Measurements from ENCODE around the gene TIMM23B.
"Not testable (repeated sequence)": the region's sequence is repeated elsewhere in the genome, so short reads cannot be mapped to it uniquely, and the experiment has no call there.

TIMM23B gene

GRCh38 chr10:49941447-49942338, at the start of gene TIMM23B, which contains the start of gene PARG:
TIMM23B (plus strand) TSS chr10:49942053; CDS start chr10:49942195, 142 bp downstream.
PARG (minus strand) TSS chr10:49942027; CDS start chr10:49941725, 302 bp downstream.
- peak; percentile 86 for DNase-seq

- DNase-seq: not testable (repeated sequence)
These were observed 41.9 kb upstream of the TIMM23B start for GRCh38 chr10:49899999-49900398.

- not testable (repeated sequence) for DNase-seq
These were observed 41.4 kb upstream of the TIMM23B start for GRCh38 chr10:49900406-49900805.

GRCh38 chr10:49903829-49904228, 38.0 kb upstream of the TIMM23B start:
- DNase-seq: not testable (repeated sequence)

DNA sequence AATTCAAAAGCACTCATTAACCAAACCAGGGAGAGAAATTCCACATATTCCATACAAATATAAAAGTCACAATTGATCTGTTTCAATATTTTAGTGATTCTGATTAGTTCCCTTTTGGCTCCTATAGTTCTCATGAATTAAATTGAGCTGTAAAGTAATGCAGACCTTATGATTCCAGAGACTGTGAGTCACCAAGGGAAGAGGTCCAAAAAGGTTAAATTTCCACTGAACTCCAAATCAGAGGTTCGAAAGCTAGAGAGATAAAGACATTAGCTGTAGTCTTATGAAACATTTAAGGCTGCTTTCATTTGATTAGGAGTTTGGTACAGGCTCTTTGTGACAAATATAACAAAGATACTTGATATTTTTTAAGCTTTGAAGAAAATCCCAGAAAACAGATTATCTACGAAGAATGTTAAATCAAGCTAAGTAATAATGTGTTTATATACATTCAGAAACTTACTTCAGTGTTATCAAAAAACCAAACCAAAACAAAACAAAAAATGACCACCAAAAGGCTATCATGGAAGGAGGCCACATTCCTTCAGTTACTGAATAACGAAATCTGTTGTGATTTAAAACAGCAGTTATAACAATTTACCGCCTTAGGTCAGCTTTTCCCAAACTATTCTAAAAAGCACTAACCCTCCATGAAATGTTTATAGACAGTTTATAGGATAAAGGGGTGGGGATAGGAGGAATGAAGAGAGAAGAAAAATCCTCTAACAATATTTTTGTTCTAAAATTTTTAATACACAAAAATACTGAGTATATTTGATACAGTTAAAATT, 33.4 kb upstream of the TIMM23B start:
- not testable (repeated sequence) for DNase-seq

- not testable (repeated sequence) for DNase-seq
These were observed 31.6 kb upstream of the TIMM23B start for GRCh38 chr10:49910295-49910694.

- not testable (repeated sequence) for DNase-seq
These were observed 25.4 kb upstream of the TIMM23B start for GRCh38 chr10:49916451-49916850.

DNA sequence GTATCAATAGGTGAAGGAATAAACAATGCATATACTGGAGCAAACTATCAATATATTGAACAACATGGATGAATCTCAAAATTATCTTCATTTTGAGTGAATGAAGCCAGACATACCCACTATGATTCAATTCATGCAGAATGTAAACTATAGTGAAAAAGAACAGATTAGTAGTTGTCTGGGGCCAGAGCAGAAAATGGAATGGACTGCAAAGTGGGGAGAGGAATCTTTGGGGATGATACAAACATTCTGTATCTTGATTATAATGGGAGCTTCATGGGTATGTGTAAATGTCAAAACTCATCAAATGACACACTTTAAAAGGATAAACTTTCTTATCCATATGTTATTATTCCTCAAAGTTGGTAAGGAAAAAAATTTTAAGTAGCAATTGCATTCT, 23.9 kb upstream of the TIMM23B start:
- not testable (repeated sequence) for DNase-seq

DNA sequence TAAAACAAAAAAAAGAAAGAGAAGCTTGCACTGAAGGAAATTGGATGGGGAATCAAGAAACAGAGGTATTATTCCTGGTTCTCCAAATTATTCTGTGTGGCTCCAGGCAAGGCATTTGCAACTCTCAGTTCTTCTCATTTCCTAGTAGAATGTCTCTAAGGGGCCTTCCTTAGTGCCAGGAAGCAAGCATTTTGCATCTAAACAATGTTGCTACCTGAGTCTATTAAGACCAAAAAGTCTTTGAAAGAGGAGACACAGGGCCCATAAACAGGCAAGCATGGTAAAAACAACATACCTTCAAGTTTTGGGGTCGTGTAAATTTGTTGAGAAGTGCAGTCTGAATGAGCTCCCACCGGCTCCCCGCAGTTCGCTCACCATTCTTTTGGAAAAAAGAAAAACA, 19.8 kb upstream of the TIMM23B start:
- not testable (repeated sequence) for DNase-seq

DNA sequence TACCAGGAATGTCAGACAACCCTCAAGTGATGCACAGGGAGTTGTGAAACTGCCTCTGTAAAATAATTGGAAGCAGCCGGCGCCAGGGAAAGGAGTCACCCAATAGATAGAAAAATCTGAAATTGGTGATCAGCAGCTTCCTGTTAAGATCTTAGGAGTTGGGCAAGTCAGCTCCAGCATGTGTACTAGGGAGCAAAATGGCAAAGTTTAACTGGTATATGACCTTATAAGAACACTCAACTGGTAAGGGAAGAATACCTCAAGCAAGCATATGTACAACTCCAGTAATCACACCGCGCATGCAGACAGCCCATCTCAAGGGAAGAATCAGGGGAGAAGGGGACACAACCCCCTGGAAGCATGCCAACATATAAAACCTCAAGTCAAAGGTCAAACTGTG, 18.3 kb upstream of the TIMM23B start:
- DNase-seq: not testable (repeated sequence)

DNA sequence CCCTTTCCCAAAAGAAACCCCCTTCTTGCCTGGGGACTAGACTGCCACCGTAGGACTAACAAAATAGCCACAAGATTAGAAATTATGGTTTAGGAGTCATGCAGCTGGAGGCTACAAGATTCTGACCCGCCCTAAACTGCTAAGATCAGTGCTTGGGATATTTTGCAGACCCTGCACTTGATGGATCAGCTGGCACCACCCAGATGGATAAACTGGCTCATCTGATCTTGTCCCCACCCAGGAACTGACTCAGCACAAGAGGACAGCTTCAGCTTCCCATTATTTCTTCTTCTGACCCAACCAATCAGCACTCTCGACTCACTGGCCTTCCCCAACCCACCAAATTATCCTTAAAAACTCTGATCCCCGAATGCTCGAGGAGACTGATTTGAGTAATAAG, 10.6 kb upstream of the TIMM23B start:
- DNase-seq: peak; percentile 36

DNA sequence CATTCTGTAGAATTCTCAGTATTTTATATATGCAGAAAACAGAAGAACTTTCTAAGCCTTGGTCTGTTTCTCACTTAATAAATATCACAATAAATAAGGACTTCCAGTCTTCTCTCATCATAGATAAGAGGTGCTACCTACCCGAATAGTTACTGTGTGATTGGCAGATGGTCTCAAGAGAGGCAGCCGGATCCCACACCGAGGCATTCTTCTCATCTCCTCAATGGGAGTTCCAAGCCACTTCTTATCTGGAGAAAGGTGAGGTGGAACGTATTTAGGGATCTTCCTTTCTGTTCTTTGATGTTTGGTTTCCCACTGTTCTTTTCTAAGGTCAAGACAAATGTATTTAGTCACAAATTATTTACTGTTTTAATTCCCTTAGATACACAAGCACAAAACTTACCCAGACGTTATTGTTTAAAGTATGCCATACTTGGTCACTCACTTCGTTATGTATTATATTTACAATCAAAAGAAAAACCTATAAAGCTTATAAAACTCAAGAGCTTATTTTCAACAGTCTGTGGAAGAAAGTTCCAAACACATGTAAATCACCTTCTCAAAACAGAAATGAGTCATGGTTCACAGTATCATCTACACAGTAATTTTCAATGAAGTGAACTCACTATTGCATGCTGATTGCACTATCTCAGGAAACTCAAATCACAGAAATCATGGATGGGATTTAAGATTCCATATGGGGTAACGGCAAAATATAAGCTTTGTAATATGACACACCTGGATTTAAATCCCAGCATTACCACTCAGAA, 9.7 kb upstream of the TIMM23B start:
- DNase-seq: not testable (repeated sequence)

DNA sequence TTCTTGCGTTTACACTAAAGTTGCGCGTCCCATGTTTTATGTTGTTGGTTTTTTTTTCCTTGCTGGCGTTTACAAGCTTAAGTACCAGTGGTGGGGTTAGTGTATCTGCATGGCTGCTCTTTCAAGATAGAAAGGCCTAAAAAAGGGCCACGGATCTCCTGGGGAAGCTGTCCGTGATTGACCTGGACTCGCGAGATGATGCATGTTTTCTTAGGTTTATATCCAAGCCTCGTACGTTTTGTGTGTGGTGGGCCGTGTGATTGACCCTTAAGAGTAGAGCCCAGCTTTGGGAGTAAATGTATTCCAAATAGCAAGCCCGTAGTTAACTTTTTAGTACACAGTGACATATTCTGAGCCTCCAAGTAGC, 469 bp downstream of the TIMM23B start:
- peak; percentile 23 for DNase-seq

GRCh38 chr10:49943607-49944006, 1.8 kb downstream of the TIMM23B start:
- peak; percentile 22 for DNase-seq

- not testable (repeated sequence) for DNase-seq
These were observed 6.3 kb downstream of the TIMM23B start for GRCh38 chr10:49948142-49948541.

DNA sequence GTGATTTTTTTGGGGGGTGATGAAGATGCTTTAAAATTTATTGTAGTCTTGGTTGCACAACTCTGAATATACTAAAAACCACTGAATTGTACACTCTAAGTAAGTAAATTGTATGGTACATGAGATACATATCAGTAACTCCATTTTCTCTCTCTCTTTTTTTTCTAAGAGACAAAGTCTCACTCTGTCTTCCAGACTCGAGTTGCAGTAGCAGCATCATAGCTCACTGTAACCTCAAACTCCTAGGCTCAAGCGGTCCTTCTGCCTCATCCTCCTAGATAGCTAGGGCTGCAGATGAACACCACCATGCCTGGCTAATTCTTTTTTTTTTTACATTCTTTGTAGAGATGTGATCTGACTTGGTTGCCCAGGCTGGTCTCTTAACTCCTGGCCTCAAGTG, 6.9 kb downstream of the TIMM23B start:
- not testable (repeated sequence) for DNase-seq

DNA sequence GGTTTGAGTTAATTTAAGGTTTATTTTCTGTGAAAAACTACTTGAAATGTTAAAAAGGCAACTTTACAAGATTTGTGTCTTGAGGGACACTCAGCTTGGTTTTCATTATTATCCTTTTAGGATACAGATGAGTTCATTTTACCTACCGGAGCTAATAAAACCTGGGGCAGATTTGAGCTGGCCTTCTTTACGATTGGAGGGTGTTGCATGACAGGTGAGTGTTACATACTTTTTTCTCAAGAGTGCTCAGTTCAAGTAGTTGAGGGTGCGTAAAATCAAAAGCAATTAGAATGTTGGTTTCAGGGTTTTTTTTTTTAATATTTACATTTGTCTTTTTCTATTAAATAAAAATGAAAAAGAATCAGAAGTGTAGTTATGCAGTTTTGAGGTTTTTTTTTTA, 10.2 kb downstream of the TIMM23B start:
- not testable (repeated sequence) for DNase-seq

- DNase-seq: peak; percentile 12
These were observed 11.3 kb downstream of the TIMM23B start for GRCh38 chr10:49953122-49953521.

GRCh38 chr10:49970331-49970857, 28.5 kb downstream of the TIMM23B start:
- not testable (repeated sequence) for DNase-seq

- DNase-seq: not testable (repeated sequence)
These were observed 29.6 kb downstream of the TIMM23B start for GRCh38 chr10:49971466-49971865.

GRCh38 chr10:49972094-49972493, 30.2 kb downstream of the TIMM23B start:
- not testable (repeated sequence) for DNase-seq

DNA sequence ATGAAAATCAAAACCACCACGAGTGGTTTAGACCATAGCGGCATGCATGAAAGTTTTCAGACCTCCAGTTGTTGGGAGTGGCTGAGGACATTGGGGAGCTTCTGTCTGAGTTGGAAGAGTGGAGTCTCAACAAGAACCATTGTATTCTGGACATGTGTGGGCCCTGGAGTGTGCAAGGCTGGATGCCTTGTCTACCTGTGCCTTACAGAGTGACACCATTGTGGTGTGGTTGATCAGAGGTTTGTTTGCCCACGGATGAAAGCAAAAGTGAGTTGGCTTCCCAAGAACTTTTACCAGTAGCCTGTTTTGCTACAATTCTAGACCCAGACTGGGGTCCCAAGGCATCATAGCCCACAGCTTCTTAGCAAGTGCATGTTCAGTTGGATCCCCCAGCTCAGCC, 35.9 kb downstream of the TIMM23B start:
- DNase-seq: not testable (repeated sequence)
